CD14-positive monocyte (primary cell): ENCODE data around the gene GPC6. TPM values are rescaled to one million over a fixed set of nuclear protein-coding genes. Genes with fewer than 3 reads are reported as not detected.

Experiments
- DNase-seq, 3 donors: peaks; one replicate each; pipeline ENCODE4 v3.0.0-alpha.2; 2011 to 2022
- H2AFZ ChIP-seq: 2 replicates; pipeline ENCODE4 v1.6.0; 2012; ENCODE audit warnings: mild to moderate bottlenecking, low read depth, low read length, inconsistent platforms; ENCODE audit not compliant: insufficient read depth, poor library complexity, severe bottlenecking
- H3K27ac ChIP-seq, 2 donors: 1 replicate in 1 of 2; 2 replicates in 1 of 2; pipeline ENCODE4 v1.5.1; 2012 to 2013; ENCODE audit warnings: low read length in 2 of 2, control low read depth in 1 of 2, inconsistent platforms in 1 of 2, low read depth in 1 of 2, mild to moderate bottlenecking in 1 of 2
- H3K27me3 ChIP-seq, 2 donors: one replicate each; pipeline versions ENCODE4 v1.6.0 to v1.6.1; 2011 to 2013; ENCODE audit warnings: low read length in 2 of 2; ENCODE audit not compliant: control insufficient read depth in 2 of 2, insufficient read depth in 2 of 2
- H3K36me3 ChIP-seq, 2 donors: replicated peaks in 1 of 2; 1 replicate in 1 of 2; 2 replicates in 1 of 2; pipeline versions ENCODE4 v1.5.1 to v1.6.1; 2012 to 2013; ENCODE audit warnings: low read length in 2 of 2, control low read depth in 1 of 2, inconsistent platforms in 1 of 2, mild to moderate bottlenecking in 1 of 2; ENCODE audit not compliant: insufficient read depth in 2 of 2, control insufficient read depth in 1 of 2
- H3K4me1 ChIP-seq, 2 donors: 1 replicate in 1 of 2; 2 replicates in 1 of 2; pipeline versions ENCODE4 v1.5.1 to v1.6.1; 2012 to 2013; ENCODE audit warnings: low read length in 2 of 2, control low read depth in 1 of 2, inconsistent platforms in 1 of 2, mild to moderate bottlenecking in 1 of 2, moderate library complexity in 1 of 2; ENCODE audit not compliant: insufficient read depth in 2 of 2, control insufficient read depth in 1 of 2
- H3K4me2 ChIP-seq: replicated peaks from 2 replicates; pipeline ENCODE3; 2012; ENCODE audit warnings: low read length, moderate library complexity, mild to moderate bottlenecking; ENCODE audit not compliant: poor library complexity, severe bottlenecking; ENCODE audit errors: extremely low read depth
- H3K4me3 ChIP-seq, 3 experiments: fragments of 200-600 bp in 1 of 3; sonication (generic) in 1 of 3; replicated peaks in 1 of 3; 1 replicate in 2 of 3; 2 replicates in 1 of 3; pipeline ENCODE4 v1.5.1; 2011 to 2013; ENCODE audit warnings: low read length in 3 of 3, mild to moderate bottlenecking in 3 of 3, control low read depth in 2 of 3, low read depth in 2 of 3, inconsistent platforms in 1 of 3, moderate library complexity in 1 of 3
- H3K79me2 ChIP-seq: 2 replicates; pipeline ENCODE4 v1.6.0; 2012; ENCODE audit warnings: mild to moderate bottlenecking, control low read depth, inconsistent platforms, low read length, moderate library complexity; ENCODE audit not compliant: insufficient read depth
- H3K9ac ChIP-seq: 2 replicates; pipeline ENCODE4 v1.6.0; 2017; ENCODE audit warnings: low read length, mild to moderate bottlenecking; ENCODE audit not compliant: insufficient read depth, poor library complexity, severe bottlenecking
- H3K9me3 ChIP-seq, 2 donors: replicated peaks in 1 of 2; 1 replicate in 1 of 2; 2 replicates in 1 of 2; pipeline versions ENCODE4 v1.5.1 to v1.6.1; 2012 to 2013; ENCODE audit warnings: low read length in 2 of 2, control low read depth in 1 of 2; ENCODE audit not compliant: control insufficient read depth in 1 of 2, insufficient read depth in 1 of 2
- H4K20me1 ChIP-seq: 2 replicates; pipeline ENCODE4 v1.6.0; 2012; ENCODE audit warnings: mild to moderate bottlenecking, low read length, control low read depth, moderate library complexity; ENCODE audit not compliant: insufficient read depth
- H3K27ac Mint-ChIP-seq, 7 donors: one replicate each; pipeline ENCODE4 v1.8.0; 2020; ENCODE audit warnings: mild to moderate bottlenecking in 7 of 7, mixed read lengths in 7 of 7, moderate library complexity in 6 of 7, inconsistent platforms in 2 of 7
- H3K27me3 Mint-ChIP-seq, 3 donors: one replicate each; pipeline ENCODE4 v1.8.0; 2021 to 2022; ENCODE audit warnings: low read depth in 3 of 3, mild to moderate bottlenecking in 3 of 3, mixed read lengths in 3 of 3, moderate library complexity in 3 of 3, inconsistent platforms in 1 of 3
- H3K36me3 Mint-ChIP-seq, 2 donors: one replicate each; pipeline ENCODE4 v1.8.0; 2020; ENCODE audit warnings: mixed read lengths in 2 of 2, inconsistent platforms in 1 of 2, mild to moderate bottlenecking in 1 of 2
- H3K4me1 Mint-ChIP-seq: one replicate; pipeline ENCODE4 v1.8.0; 2020; ENCODE audit warnings: mild to moderate bottlenecking, mixed read lengths
- H3K4me3 Mint-ChIP-seq, 2 donors: one replicate each; pipeline ENCODE4 v1.8.0; 2020; ENCODE audit warnings: mild to moderate bottlenecking in 2 of 2, mixed read lengths in 2 of 2, moderate library complexity in 1 of 2
- H3K9me3 Mint-ChIP-seq, 7 donors: one replicate each; pipeline ENCODE4 v1.8.0; 2020 to 2022; ENCODE audit warnings: mixed read lengths in 7 of 7, mild to moderate bottlenecking in 6 of 7, moderate library complexity in 6 of 7, inconsistent platforms in 2 of 7
- WGBS: methylation state at CpG from one replicate; pipeline ENCODE4 v1.1.5; 2013; ENCODE audit warnings: missing lambda C conversion rate; ENCODE audit not compliant: insufficient coverage; 5-methylcytosine and 5-hydroxymethylcytosine counted together
- intact Hi-C, 2 donors: fragments of 100-400 bp; cut with micrococcal nuclease; formaldehyde crosslinking; loops; one replicate each; pipeline versions ENCODE4 v1.15.0 to v1.15.1; 2023
- polyA plus RNA-seq, 3 donors: library from polyadenylated mRNA; depleted of rRNA in 1 of 3; unstranded in 2 of 3; stranded (reverse) in 1 of 3; fragments of 300-500 nt in 2 of 3; fragments of >200 nt in 1 of 3; fragmentation: Illumina TruSeq in 2 of 3; gene quantifications; 1 replicate in 2 of 3; 2 replicates in 1 of 3; pipeline ENCODE4 v1.2.3, GENCODE V29; 2012 to 2021
- TF ChIP-seq, protein P1 (sequence below): fragments of 200-600 bp; IDR thresholded peaks from one replicate; pipeline ENCODE4 v1.8.0; 2022; ENCODE audit warnings: antibody characterized with exemption, mild to moderate bottlenecking

Gene GPC6
- polyA plus RNA-seq, 3 donors = not detected

- WGBS = no CpG with 5 or more reads among the region's 3 CpGs
- no peaks in the 10 kb centered on the region for H3K4me1 ChIP-seq
Observed at GRCh38 chr13:93409001-93409400, 182.4 kb downstream of the GPC6 start.

DNA sequence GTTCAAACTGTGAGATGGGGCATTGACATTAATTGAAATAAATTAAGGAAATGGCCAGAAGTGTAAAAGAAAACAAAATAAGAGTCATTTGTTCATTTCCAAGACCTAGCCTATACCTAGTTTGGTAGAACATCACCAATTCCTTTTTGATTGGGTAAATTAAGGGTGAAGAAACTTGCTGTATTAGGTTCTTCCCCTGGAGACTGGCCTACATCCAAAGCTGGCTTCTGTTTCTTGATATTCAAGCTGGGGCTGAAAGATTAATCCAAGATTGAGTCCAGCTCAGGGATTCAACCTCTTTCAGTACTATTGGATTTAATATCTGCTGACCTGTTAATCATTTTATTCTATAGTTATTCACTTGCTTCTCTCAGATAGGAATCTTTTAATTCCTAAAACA lies 183.2 kb downstream of the GPC6 start:
- TF ChIP-seq, protein P1, sequence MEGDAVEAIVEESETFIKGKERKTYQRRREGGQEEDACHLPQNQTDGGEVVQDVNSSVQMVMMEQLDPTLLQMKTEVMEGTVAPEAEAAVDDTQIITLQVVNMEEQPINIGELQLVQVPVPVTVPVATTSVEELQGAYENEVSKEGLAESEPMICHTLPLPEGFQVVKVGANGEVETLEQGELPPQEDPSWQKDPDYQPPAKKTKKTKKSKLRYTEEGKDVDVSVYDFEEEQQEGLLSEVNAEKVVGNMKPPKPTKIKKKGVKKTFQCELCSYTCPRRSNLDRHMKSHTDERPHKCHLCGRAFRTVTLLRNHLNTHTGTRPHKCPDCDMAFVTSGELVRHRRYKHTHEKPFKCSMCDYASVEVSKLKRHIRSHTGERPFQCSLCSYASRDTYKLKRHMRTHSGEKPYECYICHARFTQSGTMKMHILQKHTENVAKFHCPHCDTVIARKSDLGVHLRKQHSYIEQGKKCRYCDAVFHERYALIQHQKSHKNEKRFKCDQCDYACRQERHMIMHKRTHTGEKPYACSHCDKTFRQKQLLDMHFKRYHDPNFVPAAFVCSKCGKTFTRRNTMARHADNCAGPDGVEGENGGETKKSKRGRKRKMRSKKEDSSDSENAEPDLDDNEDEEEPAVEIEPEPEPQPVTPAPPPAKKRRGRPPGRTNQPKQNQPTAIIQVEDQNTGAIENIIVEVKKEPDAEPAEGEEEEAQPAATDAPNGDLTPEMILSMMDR = no peak
- Mint-ChIP-seq H3K4me1 (no peaks in the 10 kb centered on the region), H3K27ac (no peak overlapping the region), H3K27me3 (no peaks in the 10 kb centered on the region), H3K9me3 (peaks cover 0 to 3% (median 2%) of the 10 kb centered on the region in 7 donors), H3K36me3 (no peaks in the 10 kb centered on the region), H3K4me3 (no peak overlapping the region)
- intact Hi-C loops = no loop called here
- no peaks in the 10 kb centered on the region for H3K27me3 ChIP-seq
- H2AFZ ChIP-seq = no peak overlapping the region
- peaks cover 0 to 4% of the 10 kb centered on the region in 2 donors for H3K9me3 ChIP-seq
- no peak overlapping the region for H3K9ac ChIP-seq
- no peaks in the 10 kb centered on the region for H3K79me2 ChIP-seq
- H3K4me3 ChIP-seq = no peak overlapping the region
- H3K27ac ChIP-seq = no peak overlapping the region
- no peaks in the 10 kb centered on the region for H4K20me1 ChIP-seq
- no peaks in the 10 kb centered on the region for H3K4me1 ChIP-seq
- no peak overlapping the region for H3K4me2 ChIP-seq
- DNase-seq = no peak
- H3K36me3 ChIP-seq = no peaks in the 10 kb centered on the region

More at GRCh38 chr13:93409001-93409400, 182.4 kb downstream of the GPC6 start:
- H3K4me1 Mint-ChIP-seq = no peaks in the 10 kb centered on the region
- H3K9ac ChIP-seq = no peak overlapping the region
- H3K79me2 ChIP-seq = no peaks in the 10 kb centered on the region
- peaks cover 0 to 3% (median 2%) of the 10 kb centered on the region in 7 donors for H3K9me3 Mint-ChIP-seq
- no peaks in the 10 kb centered on the region for H3K27me3 Mint-ChIP-seq
- intact Hi-C loops = no loop called here
- H3K4me2 ChIP-seq = no peak overlapping the region
- TF ChIP-seq, protein P1 = no peak
- H3K27ac ChIP-seq = no peak overlapping the region
- no peaks in the 10 kb centered on the region for H3K36me3 Mint-ChIP-seq
- H4K20me1 ChIP-seq = no peaks in the 10 kb centered on the region
- peaks cover 0 to 4% of the 10 kb centered on the region in 2 donors for H3K9me3 ChIP-seq
- H3K27ac Mint-ChIP-seq = no peak overlapping the region
- H3K4me3 ChIP-seq = no peak overlapping the region
- DNase-seq = no peak
- H3K36me3 ChIP-seq = no peaks in the 10 kb centered on the region
- no peak overlapping the region for H2AFZ ChIP-seq
- no peak overlapping the region for H3K4me3 Mint-ChIP-seq
- H3K27me3 ChIP-seq = no peaks in the 10 kb centered on the region
